ENCODE data around the gene OOSP4B. TPM values are rescaled to one million over a fixed set of nuclear protein-coding genes. Genes with fewer than 3 reads are reported as not detected.
"Not testable (repeated sequence)": the region's sequence is repeated elsewhere in the genome, so short reads cannot be mapped to it uniquely, and the experiment has no call there.

Gene OOSP4B
- total RNA-seq, 4 donors from 2014 or later, result not detected

- intact Hi-C loops (cut with DNase I), result no loop called here
- Histone ChIP-seq H3K4me1 (no peaks in the 10 kb centered on the region), H3K27ac (replicated peaks in 1 of 4) (no peak overlapping the region), H3K27me3 (no peaks in the 10 kb centered on the region), H3K4me3 (no peak overlapping the region), H3K9me3 (no peaks in the 10 kb centered on the region), H3K36me3 (no peaks in the 10 kb centered on the region)
- TF ChIP-seq CTCF (IDR thresholded peaks at IDR 0.05), result no peak
- TF ChIP-seq POLR2A (IDR thresholded peaks at IDR 0.05; ENCODE audit: low read depth), result no peak
- no peak for TF ChIP-seq EP300 (IDR thresholded peaks at IDR 0.05)
- TF ChIP-seq POLR2AphosphoS5 (IDR thresholded peaks at IDR 0.05), result no peak
- DNase-seq (ENCODE audit: extremely low spot score), result no peak
- WGBS, result 84% methylated on average over 3 of the region's 3 CpGs
Measured at GRCh38 chr11:60059052-60059451, 42.1 kb downstream of the OOSP4B start.

GRCh38 chr11:60059521-60060240 is 42.7 kb downstream of the OOSP4B start:
- intact Hi-C loops (cut with DNase I), result no loop called here
- WGBS, result 94% methylated on average over 4 of the region's 4 CpGs

GRCh38 chr11:60064111-60064510 is 47.1 kb downstream of the OOSP4B start:
- Histone ChIP-seq H3K27ac (replicated peaks in 1 of 4) (no peak overlapping the region), H3K9me3 (no peaks in the 10 kb centered on the region), H3K4me1 (no peaks in the 10 kb centered on the region), H3K36me3 (no peaks in the 10 kb centered on the region), H3K27me3 (no peaks in the 10 kb centered on the region), H3K4me3 (no peak overlapping the region)
- TF ChIP-seq CTCF (IDR thresholded peaks at IDR 0.05) (no peak), EP300 (IDR thresholded peaks at IDR 0.05) (no peak), POLR2A (IDR thresholded peaks at IDR 0.05; ENCODE audit: low read depth) (no peak)
- intact Hi-C loops (cut with DNase I), result no loop called here
- no peak for DNase-seq (ENCODE audit: extremely low spot score)
- WGBS, result 29% methylated on average over 1 of the region's 1 CpG

More at GRCh38 chr11:60059521-60060240, 42.7 kb downstream of the OOSP4B start:
- Histone ChIP-seq H3K4me1 (no peaks in the 10 kb centered on the region), H3K36me3 (no peaks in the 10 kb centered on the region), H3K27ac (replicated peaks in 1 of 4) (no peak overlapping the region), H3K27me3 (no peaks in the 10 kb centered on the region), H3K4me3 (no peak overlapping the region), H3K9me3 (no peaks in the 10 kb centered on the region)
- TF ChIP-seq CTCF (IDR thresholded peaks at IDR 0.05) (no peak), POLR2A (IDR thresholded peaks at IDR 0.05; ENCODE audit: low read depth) (no peak), POLR2AphosphoS5 (IDR thresholded peaks at IDR 0.05) (no peak), EP300 (IDR thresholded peaks at IDR 0.05) (no peak)
- DNase-seq (ENCODE audit: extremely low spot score), result no peak

GRCh38 chr11:60065801-60066200 is 48.8 kb downstream of the OOSP4B start:
- Histone ChIP-seq H3K27ac (replicated peaks in 1 of 4) (no peak overlapping the region), H3K9me3 (no peaks in the 10 kb centered on the region), H3K4me3 (no peak overlapping the region), H3K27me3 (no peaks in the 10 kb centered on the region), H3K36me3 (no peaks in the 10 kb centered on the region), H3K4me1 (no peaks in the 10 kb centered on the region)
- TF ChIP-seq EP300 (IDR thresholded peaks at IDR 0.05) (no peak), CTCF (IDR thresholded peaks at IDR 0.05) (no peak), POLR2AphosphoS5 (IDR thresholded peaks at IDR 0.05) (no peak), POLR2A (IDR thresholded peaks at IDR 0.05; ENCODE audit: low read depth) (no peak)
- WGBS, result 77% methylated on average over 1 of the region's 1 CpG
- DNase-seq (ENCODE audit: extremely low spot score), result no peak
- intact Hi-C loops (cut with DNase I), result no loop called here

- H3K27ac ChIP-seq (replicated peaks in 1 of 4), result no peak overlapping the region
- H3K4me1 ChIP-seq, result no peaks in the 10 kb centered on the region
- no peaks in the 10 kb centered on the region for H3K27me3 ChIP-seq
- TF ChIP-seq POLR2A (IDR thresholded peaks at IDR 0.05; ENCODE audit: low read depth), result no peak
- no peak for TF ChIP-seq POLR2AphosphoS5 (IDR thresholded peaks at IDR 0.05)
- no peak for TF ChIP-seq CTCF (IDR thresholded peaks at IDR 0.05)
- TF ChIP-seq EP300 (IDR thresholded peaks at IDR 0.05), result no peak
- DNase-seq (ENCODE audit: extremely low spot score), result no peak
- H3K4me3 ChIP-seq, result no peak overlapping the region
- H3K36me3 ChIP-seq, result no peaks in the 10 kb centered on the region
- 79% methylated on average over 2 of the region's 2 CpGs for WGBS
- H3K9me3 ChIP-seq, result no peaks in the 10 kb centered on the region
- intact Hi-C loops (cut with DNase I), result no loop called here
Measured at GRCh38 chr11:60069450-60069849, 52.5 kb downstream of the OOSP4B start.

GRCh38 chr11:60071644-60072043 is 54.7 kb downstream of the OOSP4B start:
- H3K27ac ChIP-seq (replicated peaks in 1 of 4); DNase-seq (ENCODE audit: extremely low spot score); H3K36me3 ChIP-seq; H3K27me3 ChIP-seq; H3K9me3 ChIP-seq; H3K4me3 ChIP-seq; H3K4me1 ChIP-seq; intact Hi-C loops (cut with DNase I): not testable (repeated sequence)
- WGBS, result 88% methylated on average over 6 of the region's 6 CpGs
